HG02973 (cell line): ENCODE results near the gene PLG.
"Not testable (repeated sequence)": the region's sequence is repeated elsewhere in the genome, so short reads cannot be mapped to it uniquely, and the experiment has no call there.

Experiments
- ATAC-seq: cut with Tn5 transposase; IDR thresholded peaks from one replicate; pipeline ENCODE4 v1.9.1; 2021; ENCODE audit warnings: moderate library complexity; ENCODE audit not compliant: unreplicated experiment

PLG gene

GRCh38 chr6:160701918-160702680 is at the start of gene PLG:
PLG (plus strand) TSS chr6:160702244; CDS start chr6:160702305, 61 bp downstream.
- ATAC-seq: not testable (repeated sequence)

DNA sequence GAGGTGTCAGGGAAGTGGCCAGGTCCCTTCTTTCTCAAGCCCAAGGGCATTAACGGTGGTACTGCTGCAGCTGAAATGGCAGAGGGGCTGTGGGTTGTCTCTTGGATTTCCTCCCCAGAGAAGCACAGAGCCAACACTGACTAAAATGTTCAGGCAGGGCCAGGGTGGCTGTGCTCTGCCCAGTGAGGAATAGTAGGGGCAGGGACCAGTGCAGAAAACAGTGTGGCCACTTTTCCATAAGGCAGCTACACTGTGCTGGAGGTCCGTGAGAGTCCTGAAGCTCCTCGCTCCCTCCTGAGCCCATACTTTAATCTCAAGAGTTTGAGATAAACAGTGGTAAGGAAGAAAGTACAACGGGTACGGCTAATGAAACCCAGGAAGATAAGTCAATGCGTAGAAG is 42.5 kb upstream of the PLG start:
- no peak for ATAC-seq

DNA sequence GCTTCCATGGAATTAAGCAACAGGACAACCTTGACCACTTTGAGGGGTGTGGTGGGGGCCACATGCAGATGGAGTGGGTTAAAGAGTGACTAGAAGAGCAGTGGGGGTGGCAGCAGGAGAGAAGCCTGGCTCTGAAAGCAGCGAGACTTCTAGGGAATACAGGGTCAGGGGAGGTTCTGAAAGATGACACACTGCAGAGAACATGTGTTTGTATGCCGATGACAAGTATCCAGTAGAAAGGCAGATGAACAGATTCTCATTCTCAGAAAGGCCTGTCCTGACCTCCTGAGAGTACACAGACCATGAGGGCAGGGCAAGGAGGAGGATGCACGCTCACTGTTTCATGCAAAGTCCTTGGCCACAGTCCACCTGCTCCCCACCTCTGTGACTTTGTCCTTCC is 40.8 kb upstream of the PLG start:
- ATAC-seq: no peak

DNA sequence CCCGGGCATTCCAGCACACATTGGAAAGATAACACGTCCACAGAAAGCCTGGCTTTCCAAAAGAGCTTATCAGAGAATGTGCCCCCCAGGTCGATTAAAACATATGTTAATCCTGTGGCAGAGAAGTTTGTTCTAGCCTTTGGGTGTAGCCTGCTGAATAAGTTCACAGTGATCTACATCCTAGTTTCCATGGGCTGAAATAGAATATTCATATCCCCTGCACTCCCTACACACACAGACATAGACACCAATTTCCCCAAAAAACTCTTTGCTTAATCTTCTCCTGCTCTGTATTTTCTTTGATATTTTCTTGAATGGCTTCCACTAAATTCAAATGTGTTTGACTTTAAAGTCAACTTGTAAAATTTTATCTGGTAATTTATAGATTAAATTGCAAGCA is 39.6 kb upstream of the PLG start:
- no peak for ATAC-seq

DNA sequence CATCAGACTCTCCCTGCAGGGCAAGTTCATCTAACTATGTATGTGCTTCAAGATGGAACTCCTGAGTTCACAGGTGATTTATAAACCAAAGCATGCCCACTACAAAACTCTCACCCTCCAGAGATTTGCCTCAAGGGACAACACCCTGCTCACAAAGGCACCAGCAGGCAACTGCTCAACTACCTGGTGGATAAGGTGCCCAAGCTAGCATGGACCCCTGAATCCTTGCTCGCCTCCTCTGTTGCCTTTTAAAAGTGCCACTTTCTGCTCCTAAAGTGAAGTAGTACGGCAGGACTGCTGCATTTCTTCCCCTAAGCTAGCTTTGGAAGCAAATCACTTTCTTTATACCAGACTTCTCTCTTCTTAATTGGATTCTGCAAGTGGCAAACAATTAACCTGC is 39.2 kb upstream of the PLG start:
- ATAC-seq: no peak

DNA sequence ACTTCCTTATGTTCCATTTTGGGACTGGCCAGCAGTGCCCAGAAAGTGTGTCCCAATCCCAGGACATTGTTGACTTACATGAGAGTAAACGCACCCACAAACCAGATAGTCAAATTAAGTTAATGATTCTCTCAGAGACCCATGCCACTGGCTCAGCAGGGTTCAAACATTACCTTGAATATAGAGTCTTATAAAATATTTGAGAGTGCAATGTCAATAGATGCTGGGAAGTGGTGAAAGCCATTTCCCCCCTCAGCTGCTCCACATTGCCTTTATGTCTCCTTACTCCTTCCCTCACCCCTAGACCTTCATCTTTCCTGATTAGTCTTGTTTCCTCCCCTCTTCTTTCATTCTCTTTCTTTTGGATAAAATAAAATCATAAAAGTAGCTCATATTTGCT is 37.8 kb upstream of the PLG start, which contains the start of gene LPA:
LPA (minus strand) TSS at position 78 of the 400 bp plus-strand sequence; CDS start at position 17, 61 bp downstream.
- ATAC-seq: not testable (repeated sequence)

- ATAC-seq: peak; percentile 83
These were observed 34.2 kb upstream of the PLG start for GRCh38 chr6:160667639-160668481.

DNA sequence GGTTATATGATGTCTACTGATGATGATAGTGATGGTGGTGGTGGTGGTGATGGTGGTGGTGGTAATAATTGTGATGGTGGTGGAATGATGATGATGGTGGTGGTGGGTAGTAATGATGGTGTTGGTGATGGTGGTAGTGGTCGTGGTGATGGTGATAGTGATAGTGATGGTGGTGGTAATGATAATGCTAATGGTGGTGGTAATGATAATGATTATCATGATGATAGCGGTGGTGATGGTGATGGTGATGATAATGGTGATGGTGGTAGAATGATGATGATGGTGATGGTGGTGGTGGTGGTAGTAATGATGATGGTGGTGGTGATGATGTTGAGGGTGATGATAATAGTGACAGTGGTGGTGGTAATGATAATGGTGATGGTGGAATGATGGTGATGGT is 33.5 kb upstream of the PLG start:
- no peak for ATAC-seq

- ATAC-seq: not testable (repeated sequence)
These were observed 25.6 kb upstream of the PLG start for GRCh38 chr6:160676418-160676817.

GRCh38 chr6:160678230-160678629 is 23.8 kb upstream of the PLG start:
- no peak for ATAC-seq

DNA sequence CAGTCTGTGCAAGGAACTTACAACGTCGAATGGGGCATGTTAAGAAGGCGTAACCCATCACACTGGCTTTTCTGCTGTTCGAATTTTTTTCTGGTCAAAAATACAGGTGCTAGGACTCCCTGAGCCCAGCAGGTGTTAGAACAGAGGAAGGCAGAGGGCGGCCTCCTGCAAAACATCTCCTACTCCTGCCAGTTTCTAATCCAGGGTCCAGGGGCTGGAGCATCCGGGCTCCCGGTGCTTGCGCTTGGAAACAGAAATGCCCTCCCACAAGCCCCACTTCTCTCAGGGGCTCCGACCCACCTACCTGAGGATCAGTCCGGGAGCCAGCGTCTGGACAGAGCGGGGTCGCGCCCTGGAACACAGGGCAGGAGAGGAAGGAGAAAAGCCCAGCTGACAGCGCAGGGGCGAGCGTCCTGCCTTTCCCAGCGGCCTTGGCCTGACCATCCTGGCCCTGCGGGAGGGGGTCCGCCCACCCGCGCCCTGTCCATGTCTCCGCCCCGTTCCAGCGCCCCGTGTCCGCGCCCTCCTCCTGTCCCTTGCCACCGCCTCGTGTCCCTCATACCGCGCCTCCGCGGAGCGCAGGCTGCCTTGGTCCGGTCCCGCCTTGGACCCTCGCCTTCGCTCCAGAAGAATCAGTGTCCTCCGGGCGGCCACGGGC is 23.2 kb upstream of the PLG start:
- no peak for ATAC-seq

- ATAC-seq: no peak
These were observed 22.7 kb upstream of the PLG start for GRCh38 chr6:160679402-160679769.

GRCh38 chr6:160685101-160685761 is 16.8 kb upstream of the PLG start:
- ATAC-seq: not testable (repeated sequence)

DNA sequence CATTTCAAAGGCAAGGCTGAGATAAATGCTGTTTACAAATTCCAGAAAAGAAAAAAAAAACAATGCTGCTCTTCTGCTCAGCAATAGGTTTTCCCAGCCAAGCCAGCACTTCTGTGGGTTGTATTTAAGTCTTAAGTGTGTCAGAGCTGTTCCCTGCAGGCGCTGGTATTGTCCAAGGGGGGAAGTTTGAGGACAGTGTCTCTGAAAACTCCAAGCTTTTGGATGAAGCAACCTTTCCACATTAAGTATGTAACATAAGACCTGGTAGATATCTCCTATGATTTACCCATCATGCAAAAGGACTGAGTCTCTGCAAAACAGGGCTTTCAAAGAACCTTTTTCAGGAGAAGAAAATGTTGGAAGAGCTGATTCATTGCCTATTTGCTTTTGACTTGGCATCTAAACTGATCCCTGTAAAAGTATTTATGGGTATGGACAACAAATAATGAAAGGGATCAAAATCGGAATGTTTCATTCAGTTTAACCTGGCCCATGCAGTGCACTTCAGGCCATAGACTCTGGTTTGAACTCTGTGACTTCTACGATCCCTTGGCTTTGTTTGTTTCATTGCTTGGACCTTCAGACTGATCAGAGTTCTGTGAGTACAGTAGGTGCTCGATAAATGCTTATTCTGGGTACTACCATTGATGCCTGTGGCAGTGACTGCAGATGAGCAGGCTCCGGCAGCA is 16.1 kb upstream of the PLG start:
- ATAC-seq: no peak

DNA sequence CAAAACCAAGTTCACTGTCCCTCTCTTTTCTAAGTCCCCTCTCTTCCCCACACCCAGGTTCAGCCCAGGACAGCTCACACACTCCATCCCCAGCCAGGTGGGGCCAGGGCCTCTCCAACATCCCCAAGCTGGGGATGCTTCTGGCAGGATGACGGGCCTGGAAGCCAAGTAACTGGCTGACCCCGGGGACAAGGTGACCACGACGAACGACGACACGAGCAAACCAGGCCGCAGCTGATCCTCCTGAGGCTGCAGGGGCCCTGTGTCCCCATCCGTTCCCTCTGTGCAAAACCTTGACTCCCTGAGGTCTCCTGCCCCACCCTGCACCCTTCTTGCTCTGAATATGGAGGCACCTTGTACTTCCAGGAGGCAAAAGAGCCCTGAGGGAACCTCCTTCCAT is 11.6 kb upstream of the PLG start:
- ATAC-seq: no peak

DNA sequence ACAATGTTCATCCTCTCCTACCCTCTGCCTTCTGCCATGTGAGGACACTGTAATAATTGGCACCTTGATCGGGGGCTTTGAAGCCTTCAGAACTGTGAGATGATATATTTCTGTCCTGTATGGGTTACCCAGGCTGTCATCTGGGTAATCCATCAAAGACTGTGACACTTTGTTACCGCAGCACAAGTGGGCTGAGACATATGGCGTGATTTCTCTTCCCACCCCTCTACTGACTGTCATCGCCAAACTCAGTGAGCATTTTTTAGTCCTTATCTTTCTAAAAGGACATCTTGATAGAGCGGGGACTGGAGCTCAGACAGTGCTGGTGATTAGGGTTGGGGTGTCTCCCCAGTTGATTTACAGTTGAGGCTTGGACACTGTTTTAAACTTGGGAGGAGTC is 10.4 kb upstream of the PLG start:
- ATAC-seq: no peak

- ATAC-seq: no peak
These were observed 9.6 kb upstream of the PLG start for GRCh38 chr6:160692369-160692959.

DNA sequence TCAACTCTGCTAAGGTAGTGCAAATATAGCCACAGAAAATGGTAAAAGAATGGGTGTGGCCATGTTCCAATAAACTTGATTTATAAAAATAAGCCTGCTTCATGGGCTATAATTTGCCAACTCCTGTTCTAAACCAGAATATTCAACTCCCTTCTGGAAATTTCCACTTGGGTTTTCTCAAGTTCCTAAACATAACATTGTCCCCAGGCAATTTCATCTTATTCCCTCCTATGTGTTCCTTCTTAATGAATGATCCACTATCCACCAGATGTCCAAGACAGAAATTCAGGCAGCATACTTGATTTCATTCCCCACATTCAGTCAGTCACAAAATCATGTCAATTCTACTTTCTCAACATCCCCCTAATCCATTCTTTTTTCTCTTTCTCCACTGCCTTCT is 7.0 kb upstream of the PLG start:
- not testable (repeated sequence) for ATAC-seq

GRCh38 chr6:160695622-160696021 is 6.4 kb upstream of the PLG start:
- not testable (repeated sequence) for ATAC-seq

DNA sequence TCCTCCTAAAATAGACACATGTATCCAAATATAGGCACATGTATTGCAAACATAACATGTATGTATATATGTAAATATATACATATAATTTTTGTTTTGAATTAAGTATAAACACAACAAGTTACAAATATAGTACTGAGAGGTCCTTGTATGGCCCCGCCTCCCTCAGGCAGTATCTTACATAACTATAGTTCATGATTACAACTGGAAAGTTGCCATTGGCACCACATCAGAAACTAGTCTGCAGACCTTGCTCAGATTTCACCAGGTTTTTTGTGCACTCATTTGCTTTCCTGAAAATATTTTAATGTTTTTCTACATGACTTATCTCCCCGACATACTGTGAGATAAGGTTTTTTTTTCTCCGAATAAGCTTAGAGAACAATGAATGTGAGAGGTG is 5.2 kb upstream of the PLG start:
- ATAC-seq: not testable (repeated sequence)
